Thyroid gland (tissue), 4 donors: ENCODE data around the gene WARS2. TPM values are rescaled to one million over a fixed set of nuclear protein-coding genes. Genes with fewer than 3 reads are reported as not detected.
"Not testable (repeated sequence)": the region's sequence is repeated elsewhere in the genome, so short reads cannot be mapped to it uniquely, and the experiment has no call there.

Source experiments
- DNase-seq, 2 donors: peaks; one replicate each; pipeline ENCODE4 v3.0.0-alpha.2; 2019
- H3K27ac ChIP-seq, 3 donors: fragments of 200-600 bp; sonication (generic); 1 replicate in 2 of 3; 2 replicates in 1 of 3; pipeline ENCODE4 v1.5.1; 2016 to 2019; ENCODE audit warnings: mild to moderate bottlenecking in 1 of 3, moderate library complexity in 1 of 3
- H3K27me3 ChIP-seq: fragments of 200-600 bp; sonication (generic); one replicate; pipeline ENCODE4 v1.5.1; 2019
- H3K36me3 ChIP-seq, 2 donors: fragments of 200-600 bp; sonication (generic); one replicate each; pipeline ENCODE4 v1.5.1; 2016 to 2019
- H3K4me1 ChIP-seq, 2 donors: fragments of 200-600 bp; sonication (generic); one replicate each; pipeline ENCODE4 v1.5.1; 2017 to 2019
- H3K4me3 ChIP-seq, 3 donors: fragments of 200-600 bp; sonication (generic); replicated peaks in 1 of 3; 1 replicate in 2 of 3; 2 replicates in 1 of 3; pipeline ENCODE4 v1.5.1; 2016; ENCODE audit warnings: mild to moderate bottlenecking in 1 of 3
- H3K9me3 ChIP-seq: fragments of 200-600 bp; sonication (generic); one replicate; pipeline ENCODE4 v1.5.1; 2017
- POLR2A ChIP-seq, 2 donors: fragments of 450-650 bp; IDR thresholded peaks; one replicate each; pipeline ENCODE4 v1.6.1; 2017; ENCODE audit warnings: antibody characterized with exemption in 2 of 2, mild to moderate bottlenecking in 2 of 2, moderate library complexity in 1 of 2
- WGBS, 2 donors: methylation state at CpG; one replicate each; pipeline ENCODE4 v1.1.5; 2017; 5-methylcytosine and 5-hydroxymethylcytosine counted together
- intact Hi-C: fragments of 100-400 bp; cut with DNase I; formaldehyde crosslinking; loops from one replicate; pipeline ENCODE4 v1.15.1; 2023
- total RNA-seq, 4 donors: library from RNA; depleted of rRNA; stranded (reverse); fragments of >200 nt; gene quantifications; one replicate each; pipeline ENCODE4 v1.2.3, GENCODE V29; 2016
- TF ChIP-seq, protein P1 (sequence below), 6 experiments: fragments of 200-600 bp in 3 of 6; fragments of 450-650 bp in 3 of 6; sonication (generic) in 3 of 6; IDR thresholded peaks; one replicate each; pipeline ENCODE4 v1.5.1; 2016 to 2019; ENCODE audit warnings: antibody characterized with exemption in 6 of 6, mild to moderate bottlenecking in 2 of 6, inconsistent platforms in 1 of 6, moderate library complexity in 1 of 6

The WARS2 gene
- total RNA-seq, 4 donors from 2014 or later, result 21.4 to 35.1 (median 26.2) TPM

- intact Hi-C loops, result no loop called here
- Histone ChIP-seq H3K4me3 (no peak overlapping the region), H3K36me3 (peaks cover 0 to 3% of the 10 kb centered on the region in 2 donors), H3K9me3 (no peaks in the 10 kb centered on the region), H3K27ac (no peak overlapping the region), H3K27me3 (no peaks in the 10 kb centered on the region), H3K4me1 (no peaks in the 10 kb centered on the region)
- no peak for DNase-seq
- 91 to 94% methylated on average over 3 of the region's 3 CpGs for WGBS, 2 donors
- TF ChIP-seq, protein P1, sequence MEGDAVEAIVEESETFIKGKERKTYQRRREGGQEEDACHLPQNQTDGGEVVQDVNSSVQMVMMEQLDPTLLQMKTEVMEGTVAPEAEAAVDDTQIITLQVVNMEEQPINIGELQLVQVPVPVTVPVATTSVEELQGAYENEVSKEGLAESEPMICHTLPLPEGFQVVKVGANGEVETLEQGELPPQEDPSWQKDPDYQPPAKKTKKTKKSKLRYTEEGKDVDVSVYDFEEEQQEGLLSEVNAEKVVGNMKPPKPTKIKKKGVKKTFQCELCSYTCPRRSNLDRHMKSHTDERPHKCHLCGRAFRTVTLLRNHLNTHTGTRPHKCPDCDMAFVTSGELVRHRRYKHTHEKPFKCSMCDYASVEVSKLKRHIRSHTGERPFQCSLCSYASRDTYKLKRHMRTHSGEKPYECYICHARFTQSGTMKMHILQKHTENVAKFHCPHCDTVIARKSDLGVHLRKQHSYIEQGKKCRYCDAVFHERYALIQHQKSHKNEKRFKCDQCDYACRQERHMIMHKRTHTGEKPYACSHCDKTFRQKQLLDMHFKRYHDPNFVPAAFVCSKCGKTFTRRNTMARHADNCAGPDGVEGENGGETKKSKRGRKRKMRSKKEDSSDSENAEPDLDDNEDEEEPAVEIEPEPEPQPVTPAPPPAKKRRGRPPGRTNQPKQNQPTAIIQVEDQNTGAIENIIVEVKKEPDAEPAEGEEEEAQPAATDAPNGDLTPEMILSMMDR (IDR thresholded peaks at IDR 0.05), result no peak
- TF ChIP-seq POLR2A (IDR thresholded peaks at IDR 0.05), result no peak
These were observed 40.8 kb upstream of the WARS2 start for GRCh38 chr1:119181218-119181617.

DNA sequence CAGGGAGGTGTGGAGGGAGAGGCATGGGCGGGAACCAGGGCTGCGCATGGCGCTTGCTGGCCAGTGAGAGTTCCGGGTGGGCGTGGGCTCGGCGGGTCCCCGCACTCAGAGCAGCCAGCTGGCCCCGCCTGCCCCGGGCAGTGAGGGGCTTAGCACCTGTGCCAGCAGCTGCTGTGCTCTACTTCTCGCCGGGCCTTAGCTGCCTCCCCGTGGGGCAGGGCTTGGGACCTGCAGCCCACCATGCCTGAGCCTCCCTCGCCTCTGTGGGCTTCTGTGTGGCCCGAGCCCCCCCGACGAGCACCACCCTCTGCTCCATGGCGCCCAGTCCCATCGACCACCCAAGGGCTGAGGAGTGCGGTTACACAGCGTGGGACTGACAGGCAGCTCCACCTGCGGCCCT lies 38.6 kb upstream of the WARS2 start:
- peaks cover 0 to 3% of the 10 kb centered on the region in 2 donors for H3K36me3 ChIP-seq

DNA sequence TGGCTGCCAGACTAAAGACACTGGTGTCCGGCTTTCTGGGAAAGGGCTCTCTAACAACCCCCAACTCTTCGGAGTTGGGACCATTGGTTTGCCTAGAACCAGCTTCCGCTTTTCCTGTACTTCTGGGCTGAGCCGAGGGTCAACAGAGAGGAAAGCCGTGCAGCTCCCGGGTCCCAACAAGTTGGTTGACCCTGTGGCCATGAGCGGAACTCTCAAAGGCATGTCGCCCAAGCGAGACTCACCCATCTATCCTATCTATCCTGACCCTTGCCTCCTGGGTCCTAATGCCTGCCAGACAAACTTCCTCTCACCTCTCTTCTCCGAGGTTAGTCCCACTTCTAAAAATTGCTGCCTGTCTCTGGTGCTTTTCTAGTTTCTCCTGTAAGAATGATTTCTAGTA lies 32.5 kb upstream of the WARS2 start:
- H3K4me1 ChIP-seq, H3K4me3 ChIP-seq, intact Hi-C loops, DNase-seq, H3K27me3 ChIP-seq, H3K9me3 ChIP-seq, H3K27ac ChIP-seq, H3K36me3 ChIP-seq: not testable (repeated sequence)
- WGBS, 2 donors, result 97 to 98% methylated on average over 10 of the region's 10 CpGs

More for the DNA sequence above, 38.6 kb upstream of the WARS2 start:
- Histone ChIP-seq H3K9me3 (no peaks in the 10 kb centered on the region), H3K4me3 (no peak overlapping the region), H3K27me3 (no peaks in the 10 kb centered on the region), H3K27ac (no peak overlapping the region), H3K4me1 (no peaks in the 10 kb centered on the region)
- no peak for TF ChIP-seq POLR2A (IDR thresholded peaks at IDR 0.05)
- TF ChIP-seq, protein P1 (IDR thresholded peaks at IDR 0.05), result no peak
- no peak for DNase-seq
- intact Hi-C loops, result no loop called here
- 97 to 98% methylated on average over 6 to 11 of the region's 22 CpGs for WGBS, 2 donors

- DNase-seq, H3K27me3 ChIP-seq, H3K4me1 ChIP-seq, intact Hi-C loops, H3K27ac ChIP-seq, H3K4me3 ChIP-seq, H3K36me3 ChIP-seq, H3K9me3 ChIP-seq: not testable (repeated sequence)
- WGBS, 2 donors, result 96 to 97% methylated on average over 23 to 30 of the region's 34 CpGs
These were observed 31.0 kb upstream of the WARS2 start for GRCh38 chr1:119171381-119172010.

GRCh38 chr1:119163396-119163795 lies 22.9 kb upstream of the WARS2 start:
- TF ChIP-seq POLR2A (IDR thresholded peaks at IDR 0.05), result no peak
- TF ChIP-seq, protein P1 (IDR thresholded peaks at IDR 0.05), result no peak
- intact Hi-C loops, result no loop called here
- 82 to 93% methylated on average over 2 of the region's 2 CpGs for WGBS, 2 donors
- Histone ChIP-seq H3K36me3 (peaks cover 0 to 3% of the 10 kb centered on the region in 2 donors), H3K27me3 (no peaks in the 10 kb centered on the region), H3K4me3 (no peak overlapping the region), H3K9me3 (no peaks in the 10 kb centered on the region), H3K27ac (no peak overlapping the region), H3K4me1 (no peaks in the 10 kb centered on the region)
- no peak for DNase-seq

DNA sequence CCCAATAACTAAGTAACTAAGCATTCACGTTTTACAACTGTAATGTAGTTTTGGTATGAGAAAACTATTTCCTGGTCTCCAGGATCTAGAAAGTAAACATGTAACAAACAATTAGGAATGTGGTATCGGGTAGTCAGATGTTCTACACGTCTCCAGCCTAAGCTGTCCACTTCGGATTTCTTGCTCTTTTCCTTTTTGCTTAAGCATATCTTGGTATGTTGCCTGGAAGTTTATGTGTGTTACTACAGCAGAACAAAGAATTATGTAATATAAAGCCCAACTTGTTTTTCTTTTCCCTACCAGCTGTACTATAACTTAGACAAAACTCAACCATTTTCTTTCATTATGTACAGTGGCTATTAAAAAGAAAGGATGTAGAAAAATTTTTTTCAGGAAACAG lies 20.4 kb upstream of the WARS2 start:
- Histone ChIP-seq H3K27ac (no peak overlapping the region), H3K36me3 (peaks cover 6 to 10% of the 10 kb centered on the region in 2 donors), H3K9me3 (no peaks in the 10 kb centered on the region), H3K4me3 (no peak overlapping the region), H3K4me1 (no peaks in the 10 kb centered on the region), H3K27me3 (no peaks in the 10 kb centered on the region)
- intact Hi-C loops, result no loop called here
- DNase-seq, result no peak
- WGBS, 2 donors, result 73 to 77% methylated on average over 4 of the region's 4 CpGs
- TF ChIP-seq POLR2A (IDR thresholded peaks at IDR 0.05), result no peak
- TF ChIP-seq, protein P1 (IDR thresholded peaks at IDR 0.05), result no peak
